Epithelial cell of proximal tubule (primary cell): ENCODE measurements around the gene LBHD1. TPM values are rescaled to one million over a fixed set of nuclear protein-coding genes. Genes with fewer than 3 reads are reported as not detected.

Experiments
- DNase-seq: peaks from one replicate; pipeline ENCODE4 v3.0.0-alpha.2; 2011; ENCODE audit warnings: low read depth
- H3K4me3 ChIP-seq: 2 replicates; pipeline ENCODE4 v1.5.1; 2011; ENCODE audit warnings: low read depth, mild to moderate bottlenecking, low read length
- total RNA-seq: library from RNA; depleted of rRNA; stranded (reverse); fragments of >200 nt; gene quantifications from 2 replicates; pipeline ENCODE4 v1.2.3, GENCODE V29; 2015
- TF ChIP-seq, protein P1 (sequence below): conservative IDR thresholded peaks from 2 replicates; pipeline ENCODE4 v1.5.1; 2012; ENCODE audit warnings: low read depth, mild to moderate bottlenecking, low read length

The LBHD1 gene
- total RNA-seq, 1 donor from 2014 or later: 2.2 TPM

DNA sequence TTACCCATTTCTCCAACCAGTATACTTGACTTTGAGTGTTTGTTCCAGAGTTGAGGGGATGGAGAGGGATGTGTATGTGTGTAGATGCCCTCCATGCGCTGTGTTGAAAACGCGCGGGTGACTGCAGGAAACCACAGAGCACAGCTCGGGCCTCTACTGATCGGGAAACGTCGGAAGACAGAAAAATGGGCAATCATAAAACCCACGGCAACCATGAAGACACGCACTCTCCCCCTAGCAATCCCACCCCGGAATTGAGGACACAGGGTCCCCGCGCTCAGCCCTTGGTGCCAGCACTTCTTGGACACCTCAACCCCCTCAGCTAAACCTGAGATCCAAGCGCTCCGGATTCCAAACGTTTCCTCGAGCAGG lies 845 bp downstream of the LBHD1 start:
- DNase-seq: no peak
- TF ChIP-seq, protein P1, sequence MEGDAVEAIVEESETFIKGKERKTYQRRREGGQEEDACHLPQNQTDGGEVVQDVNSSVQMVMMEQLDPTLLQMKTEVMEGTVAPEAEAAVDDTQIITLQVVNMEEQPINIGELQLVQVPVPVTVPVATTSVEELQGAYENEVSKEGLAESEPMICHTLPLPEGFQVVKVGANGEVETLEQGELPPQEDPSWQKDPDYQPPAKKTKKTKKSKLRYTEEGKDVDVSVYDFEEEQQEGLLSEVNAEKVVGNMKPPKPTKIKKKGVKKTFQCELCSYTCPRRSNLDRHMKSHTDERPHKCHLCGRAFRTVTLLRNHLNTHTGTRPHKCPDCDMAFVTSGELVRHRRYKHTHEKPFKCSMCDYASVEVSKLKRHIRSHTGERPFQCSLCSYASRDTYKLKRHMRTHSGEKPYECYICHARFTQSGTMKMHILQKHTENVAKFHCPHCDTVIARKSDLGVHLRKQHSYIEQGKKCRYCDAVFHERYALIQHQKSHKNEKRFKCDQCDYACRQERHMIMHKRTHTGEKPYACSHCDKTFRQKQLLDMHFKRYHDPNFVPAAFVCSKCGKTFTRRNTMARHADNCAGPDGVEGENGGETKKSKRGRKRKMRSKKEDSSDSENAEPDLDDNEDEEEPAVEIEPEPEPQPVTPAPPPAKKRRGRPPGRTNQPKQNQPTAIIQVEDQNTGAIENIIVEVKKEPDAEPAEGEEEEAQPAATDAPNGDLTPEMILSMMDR: no peak

DNA sequence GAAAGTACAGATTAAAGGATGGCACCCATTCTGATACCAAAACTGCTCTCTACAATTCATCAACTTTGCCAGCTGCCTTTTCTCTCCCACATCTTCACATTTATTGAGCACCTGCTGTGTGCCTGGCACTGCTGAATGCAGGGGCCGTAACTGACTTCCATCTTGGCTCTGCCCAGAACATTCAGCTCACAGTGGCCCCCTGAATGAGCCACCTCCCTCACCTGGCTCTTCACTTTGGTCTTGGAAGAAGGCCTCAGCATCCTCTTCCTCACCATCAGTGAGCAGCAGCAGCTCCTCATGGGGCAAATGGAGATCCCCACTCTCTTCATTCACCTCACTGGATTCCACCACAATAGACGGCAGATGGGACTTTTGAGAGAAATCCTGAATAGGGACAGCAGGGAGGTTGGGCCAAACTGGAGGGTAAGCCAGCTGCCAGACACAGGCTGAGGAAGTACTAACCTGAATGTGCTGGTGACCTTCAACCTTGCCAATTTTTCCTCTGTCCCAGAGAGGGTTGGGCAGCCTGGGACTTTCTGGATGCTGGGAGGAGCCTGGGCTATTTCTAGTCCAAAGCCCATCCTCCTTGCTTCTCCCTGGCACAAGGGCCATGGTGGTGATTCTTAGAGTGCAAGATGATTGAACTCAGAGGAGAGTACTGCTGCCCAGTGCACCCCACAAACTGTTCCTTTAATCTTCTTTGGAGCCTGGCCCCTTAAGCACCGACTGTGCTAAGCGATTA lies 2.5 kb downstream of the LBHD1 start:
- TF ChIP-seq, protein P1: no peak
- no peak for DNase-seq
- no peak overlapping the region for H3K4me3 ChIP-seq

More for the DNA sequence above, 845 bp downstream of the LBHD1 start:
- peak overlapping the region; percentile 92 for H3K4me3 ChIP-seq

DNA sequence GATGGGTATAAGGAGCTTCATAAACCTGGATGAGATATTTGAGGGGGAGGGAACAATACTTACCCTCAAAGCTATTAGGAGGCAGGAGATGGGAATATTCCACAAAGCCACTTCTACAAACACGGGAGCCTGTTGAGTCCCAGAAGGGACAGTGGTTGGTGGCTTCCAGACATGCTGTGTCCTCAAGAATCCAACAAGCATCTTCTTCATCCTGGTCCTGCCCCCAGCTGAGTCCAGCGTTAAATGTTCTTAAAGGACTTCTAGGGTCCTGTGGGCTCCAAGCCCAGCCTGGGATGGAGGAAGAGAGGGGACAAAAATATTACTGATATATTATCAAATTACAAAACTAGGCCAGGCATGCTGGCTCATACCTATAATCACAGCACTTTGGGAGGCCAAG lies 4.6 kb downstream of the LBHD1 start:
- TF ChIP-seq, protein P1: no peak
- no peak for DNase-seq
- no peak overlapping the region for H3K4me3 ChIP-seq

DNA sequence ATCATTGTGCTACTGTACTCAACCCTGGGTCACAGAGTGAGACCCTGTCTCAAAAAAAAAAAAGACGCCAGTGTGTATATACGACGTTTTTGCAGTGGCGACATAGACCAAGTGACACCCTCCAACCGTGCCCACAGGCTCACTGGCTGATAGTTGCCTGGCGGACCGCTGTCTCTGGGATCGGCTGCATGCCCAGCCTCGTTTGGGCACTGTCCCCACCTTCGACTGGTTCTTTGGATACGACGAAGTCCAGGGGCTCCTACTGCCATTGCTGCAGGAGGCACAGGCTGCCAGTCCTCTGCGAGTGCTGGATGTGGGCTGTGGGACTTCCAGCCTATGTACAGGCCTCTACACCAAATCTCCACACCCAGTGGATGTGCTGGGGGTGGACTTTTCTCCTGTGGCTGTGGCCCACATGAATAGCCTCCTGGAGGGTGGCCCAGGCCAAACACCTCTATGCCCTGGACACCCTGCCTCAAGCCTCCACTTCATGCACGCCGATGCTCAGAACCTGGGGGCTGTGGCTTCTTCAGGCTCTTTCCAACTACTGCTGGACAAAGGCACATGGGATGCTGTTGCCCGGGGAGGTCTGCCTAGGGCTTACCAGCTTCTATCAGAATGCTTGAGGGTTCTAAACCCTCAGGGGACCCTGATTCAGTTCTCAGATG lies 5.7 kb downstream of the LBHD1 start:
- peak overlapping the region; percentile 69 for H3K4me3 ChIP-seq
- no peak for DNase-seq
- TF ChIP-seq, protein P1: no peak

DNA sequence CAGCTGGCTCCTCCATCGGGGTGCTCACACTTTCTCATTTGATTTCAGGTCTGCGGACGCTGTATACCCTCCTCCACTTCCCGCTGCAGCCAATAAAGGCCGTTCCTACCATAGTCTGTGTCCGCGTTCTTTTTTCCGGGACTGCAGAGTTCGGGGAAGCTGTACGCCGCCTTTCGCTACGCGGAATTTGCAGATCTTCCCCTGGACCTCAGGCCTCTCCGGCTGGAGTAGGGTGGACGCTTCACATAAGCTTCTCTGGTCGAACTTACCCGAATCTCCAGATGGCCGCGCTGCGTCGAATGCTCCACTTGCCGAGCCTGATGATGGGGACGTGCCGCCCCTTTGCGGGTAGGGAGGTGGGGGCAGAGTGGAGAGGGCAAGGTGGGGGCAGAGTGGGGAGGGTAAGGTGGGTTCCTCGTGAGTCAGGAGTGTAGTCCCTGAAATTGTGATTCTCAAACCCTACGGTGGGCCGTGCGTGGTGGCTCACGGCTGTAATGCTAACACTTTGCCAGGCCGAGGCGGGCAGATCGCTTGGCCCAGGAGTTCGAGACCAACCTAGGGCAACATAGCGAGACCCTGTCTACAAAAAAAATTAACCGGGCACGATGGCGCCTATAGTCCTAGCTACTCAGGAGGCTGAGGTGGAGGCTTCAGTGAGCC lies 6.3 kb downstream of the LBHD1 start:
- no peak for DNase-seq
- TF ChIP-seq, protein P1: no peak
- peak overlapping the region; percentile 69 for H3K4me3 ChIP-seq

DNA sequence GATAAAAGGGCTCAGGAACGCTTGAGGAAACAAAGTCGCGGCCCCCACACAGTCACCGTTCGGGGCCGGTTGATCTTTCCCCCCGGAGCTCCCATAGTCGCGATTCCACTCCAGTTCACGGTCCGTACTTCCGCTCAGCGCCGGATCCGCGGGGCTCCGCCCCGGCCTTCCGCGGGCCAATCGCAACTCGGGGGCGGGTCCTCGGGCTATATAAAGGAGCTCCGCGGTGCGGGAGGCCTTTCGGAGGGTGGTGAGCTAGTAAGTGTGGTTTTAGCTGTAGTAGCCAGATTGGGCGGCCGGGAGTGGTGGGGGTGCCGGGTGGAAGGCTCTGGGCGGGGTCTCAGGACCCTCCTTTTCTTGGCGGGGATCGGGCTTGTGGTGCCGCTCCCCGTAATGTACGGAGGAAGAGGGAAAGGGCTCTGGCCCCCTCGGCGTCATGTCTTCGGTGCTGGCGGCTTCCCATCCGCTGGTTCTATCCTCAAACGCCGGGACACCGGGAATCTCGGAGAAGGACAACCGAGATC lies 6.9 kb downstream of the LBHD1 start, which contains the start of the genes C11orf98 and CSKMT:
Gene C11orf98 (minus strand): TSS at position 136 of the 524 bp plus-strand sequence. CDS start 41 bp downstream, at position 95.
Gene CSKMT (plus strand): TSS at position 238 of the 524 bp plus-strand sequence. CDS start 568 bp downstream, outside the sequence.
- DNase-seq: no peak
- TF ChIP-seq, protein P1: no peak
- H3K4me3 ChIP-seq: peak within 1 kb of the TSS; percentile 69
